SK-N-SH treated with all-trans-retinoic acid at 6 μM for 48 hours (cell line): ENCODE measurements around the gene METRNL.

ENCODE experiments used
- ATAC-seq: fragments of 200-7000 bp; cut with Tn5 transposase; 3 replicates; pipeline ENCODE4 v1.9.1; 2020; ENCODE audit warnings: mild to moderate bottlenecking, moderate library complexity
- ARNTL ChIP-seq: fragments of 450-650 bp; formaldehyde crosslinking; IDR thresholded peaks from 2 replicates; pipeline ENCODE4 v1.5.0; 2020; ENCODE audit warnings: low read depth, mild to moderate bottlenecking, moderate library complexity, borderline replicate concordance
- BACH2 ChIP-seq: fragments of 250-450 bp; sonication (Bioruptor Pico); IDR thresholded peaks from 2 replicates; pipeline ENCODE4 v1.9.0; 2021; ENCODE audit warnings: mild to moderate bottlenecking, borderline replicate concordance
- CSRNP3 ChIP-seq: fragments of 250-450 bp; sonication (Bioruptor Pico); IDR thresholded peaks from 2 replicates; pipeline ENCODE4 v1.5.1; 2021; ENCODE audit warnings: mild to moderate bottlenecking, moderate library complexity
- ESRRG ChIP-seq: fragments of 250-450 bp; sonication (Bioruptor Pico); IDR thresholded peaks from 2 replicates; pipeline ENCODE4 v1.6.1; 2021; ENCODE audit warnings: mild to moderate bottlenecking
- GLIS3 ChIP-seq: fragments of 250-450 bp; sonication (Bioruptor Pico); IDR thresholded peaks from 2 replicates; pipeline ENCODE4 v1.5.0; 2020; ENCODE audit warnings: mild to moderate bottlenecking, moderate library complexity
- ISL1 ChIP-seq: fragments of 250-450 bp; sonication (Bioruptor Pico); IDR thresholded peaks from 2 replicates; pipeline ENCODE4 v2.1.2; 2022; ENCODE audit warnings: mild to moderate bottlenecking, moderate library complexity
- OSR1 ChIP-seq: fragments of 250-450 bp; sonication (Bioruptor Pico); IDR thresholded peaks from 2 replicates; pipeline ENCODE4 v1.8.0; 2022; ENCODE audit warnings: moderate library complexity, mild to moderate bottlenecking, inconsistent platforms
- PATZ1 ChIP-seq: fragments of 250-450 bp; sonication (Bioruptor Pico); IDR thresholded peaks from 2 replicates; pipeline ENCODE4 v1.8.0; 2020; ENCODE audit warnings: mild to moderate bottlenecking, moderate library complexity, borderline replicate concordance
- POU6F1 ChIP-seq: fragments of 250-450 bp; sonication (Bioruptor Pico); IDR thresholded peaks from 2 replicates; pipeline ENCODE4 v1.8.0; 2021; ENCODE audit warnings: low read depth, mild to moderate bottlenecking, moderate library complexity, borderline replicate concordance
- PPARA ChIP-seq: fragments of 250-450 bp; sonication (Bioruptor Pico); IDR thresholded peaks from 2 replicates; pipeline ENCODE4 v1.5.0; 2020; ENCODE audit warnings: mild to moderate bottlenecking, borderline replicate concordance
- RARB ChIP-seq: fragments of 250-450 bp; sonication (Bioruptor Pico); IDR thresholded peaks from 2 replicates; pipeline ENCODE4 v1.8.0; 2021; ENCODE audit warnings: mild to moderate bottlenecking, moderate library complexity
- SNAI2 ChIP-seq: fragments of 250-450 bp; sonication (Bioruptor Pico); IDR thresholded peaks from 2 replicates; pipeline ENCODE4 v1.5.0; 2020; ENCODE audit warnings: mild to moderate bottlenecking, moderate library complexity
- TCF4 ChIP-seq: fragments of 250-450 bp; sonication (Bioruptor Pico); IDR thresholded peaks from 2 replicates; pipeline ENCODE4 v1.8.0; 2021; ENCODE audit warnings: mild to moderate bottlenecking, moderate library complexity, borderline replicate concordance
- TOX ChIP-seq: fragments of 250-450 bp; sonication (Bioruptor Pico); IDR thresholded peaks from 2 replicates; pipeline ENCODE4 v1.8.0; 2021; ENCODE audit warnings: mild to moderate bottlenecking, moderate library complexity, borderline replicate concordance
- TSHZ2 ChIP-seq: fragments of 250-450 bp; sonication (Bioruptor Pico); IDR thresholded peaks from 2 replicates; pipeline ENCODE4 v1.5.0; 2020; ENCODE audit warnings: mild to moderate bottlenecking, moderate library complexity
- ZC3H10 ChIP-seq: fragments of 250-450 bp; sonication (Bioruptor Pico); IDR thresholded peaks from 2 replicates; pipeline ENCODE4 v1.5.1; 2021; ENCODE audit warnings: mild to moderate bottlenecking, moderate library complexity
- ZFP3 ChIP-seq: fragments of 250-450 bp; sonication (Bioruptor Pico); IDR thresholded peaks from 2 replicates; pipeline ENCODE4 v1.5.0; 2020; ENCODE audit warnings: mild to moderate bottlenecking, moderate library complexity
- ZNF565 ChIP-seq: fragments of 450-650 bp; formaldehyde crosslinking; conservative IDR thresholded peaks from 2 replicates; pipeline ENCODE4 v1.5.0; 2020; ENCODE audit warnings: low read depth, mild to moderate bottlenecking, moderate library complexity
- ZNF70 ChIP-seq: fragments of 450-650 bp; formaldehyde crosslinking; IDR thresholded peaks from 2 replicates; pipeline ENCODE4 v1.5.0; 2020; ENCODE audit warnings: mild to moderate bottlenecking, moderate library complexity
- ZNF8 ChIP-seq: fragments of 450-650 bp; formaldehyde crosslinking; IDR thresholded peaks from 2 replicates; pipeline ENCODE4 v1.5.0; 2020; ENCODE audit warnings: mild to moderate bottlenecking, moderate library complexity

METRNL gene

GRCh38 chr17:83080579-83080857 lies 1.1 kb downstream of the METRNL start:
- TF ChIP-seq ISL1 (CRISPR knock-in tag) (no peak), TCF4 (no peak), BACH2 (CRISPR knock-in tag) (no peak), SNAI2 (no peak), RARB (no peak), OSR1 (CRISPR knock-in tag) (no peak), CSRNP3 (CRISPR knock-in tag) (no peak), TSHZ2 (no peak), ESRRG (no peak), TOX (CRISPR knock-in tag) (no peak)

GRCh38 chr17:83080858-83081683 lies 1.7 kb downstream of the METRNL start:
- TF ChIP-seq CSRNP3 (CRISPR knock-in tag) (no peak), BACH2 (CRISPR knock-in tag) (no peak), ZC3H10 (CRISPR knock-in tag) (no peak), OSR1 (CRISPR knock-in tag) (no peak), GLIS3 (CRISPR knock-in tag) (no peak), ZNF565 (CRISPR knock-in tag) (no peak), PPARA (CRISPR knock-in tag) (no peak), TSHZ2 (no peak), TCF4 (no peak), ESRRG (no peak), ZNF70 (CRISPR knock-in tag) (no peak), PATZ1 (CRISPR knock-in tag) (no peak), SNAI2 (no peak), TOX (CRISPR knock-in tag) (no peak), ZNF8 (no peak), ZFP3 (no peak), POU6F1 (CRISPR knock-in tag) (no peak), ARNTL (CRISPR knock-in tag) (no peak)
- no peak for ATAC-seq

More at GRCh38 chr17:83080579-83080857, 1.1 kb downstream of the METRNL start:
- ATAC-seq, result no peak
